Fibroblast of the aortic adventitia (primary cell): ENCODE data around the gene SWSAP1. TPM values are rescaled to one million over a fixed set of nuclear protein-coding genes. Genes with fewer than 3 reads are reported as not detected.
"Not testable (repeated sequence)": the region's sequence is repeated elsewhere in the genome, so short reads cannot be mapped to it uniquely, and the experiment has no call there.

Source experiments
- DNase-seq: peaks from one replicate; pipeline ENCODE4 v3.0.0-alpha.2; 2010; ENCODE audit warnings: low read depth
- H3K4me3 ChIP-seq: 2 replicates; pipeline ENCODE4 v1.5.1; 2011; ENCODE audit warnings: low read depth, mild to moderate bottlenecking, control low read depth, low read length, moderate library complexity
- total RNA-seq: library from RNA; depleted of rRNA; stranded (reverse); fragments of >200 nt; gene quantifications from 2 replicates; pipeline ENCODE4 v1.2.3, GENCODE V29; 2012; ENCODE audit warnings: low replicate concordance
- TF ChIP-seq, protein P1 (sequence below): IDR thresholded peaks from 2 replicates; pipeline ENCODE4 v1.5.1; 2011; ENCODE audit warnings: mild to moderate bottlenecking, low read length, control low read depth, inconsistent platforms; ENCODE audit not compliant: insufficient read depth

The SWSAP1 gene
- total RNA-seq, 1 donor = 0.45 TPM

DNA sequence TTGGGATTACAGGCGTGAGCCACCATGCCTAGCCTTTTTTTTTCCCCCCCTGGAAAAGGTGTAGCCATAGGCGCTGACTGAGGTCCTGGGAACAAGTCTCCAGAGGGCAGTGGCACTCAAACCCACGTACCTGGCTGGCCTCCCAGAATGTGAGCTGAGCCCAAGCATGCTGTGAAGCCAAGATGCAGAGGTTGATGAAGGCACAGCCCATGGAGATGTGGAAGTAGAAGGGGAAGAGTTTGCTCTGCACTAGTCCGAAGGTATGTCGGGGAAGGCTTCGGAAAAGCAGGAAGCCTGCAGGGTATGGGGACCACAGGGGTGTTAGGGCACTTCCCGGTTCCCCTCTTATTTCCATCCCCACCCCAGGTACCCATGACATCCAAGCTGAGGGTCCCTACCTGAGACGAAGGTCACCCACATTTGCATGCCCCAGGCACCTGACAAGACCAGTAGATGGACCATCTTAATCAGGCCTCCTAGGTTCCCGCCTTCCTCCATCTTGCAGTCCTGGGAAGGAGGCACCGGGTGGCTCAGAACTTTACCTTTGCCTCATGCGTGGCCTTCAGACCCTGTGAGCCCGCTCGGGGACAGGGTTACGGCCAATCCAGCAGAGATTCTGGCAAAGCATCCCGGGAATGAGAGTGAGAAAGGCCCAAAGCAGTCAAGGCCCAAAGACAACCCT lies 29.2 kb upstream of the SWSAP1 start:
- TF ChIP-seq, protein P1, sequence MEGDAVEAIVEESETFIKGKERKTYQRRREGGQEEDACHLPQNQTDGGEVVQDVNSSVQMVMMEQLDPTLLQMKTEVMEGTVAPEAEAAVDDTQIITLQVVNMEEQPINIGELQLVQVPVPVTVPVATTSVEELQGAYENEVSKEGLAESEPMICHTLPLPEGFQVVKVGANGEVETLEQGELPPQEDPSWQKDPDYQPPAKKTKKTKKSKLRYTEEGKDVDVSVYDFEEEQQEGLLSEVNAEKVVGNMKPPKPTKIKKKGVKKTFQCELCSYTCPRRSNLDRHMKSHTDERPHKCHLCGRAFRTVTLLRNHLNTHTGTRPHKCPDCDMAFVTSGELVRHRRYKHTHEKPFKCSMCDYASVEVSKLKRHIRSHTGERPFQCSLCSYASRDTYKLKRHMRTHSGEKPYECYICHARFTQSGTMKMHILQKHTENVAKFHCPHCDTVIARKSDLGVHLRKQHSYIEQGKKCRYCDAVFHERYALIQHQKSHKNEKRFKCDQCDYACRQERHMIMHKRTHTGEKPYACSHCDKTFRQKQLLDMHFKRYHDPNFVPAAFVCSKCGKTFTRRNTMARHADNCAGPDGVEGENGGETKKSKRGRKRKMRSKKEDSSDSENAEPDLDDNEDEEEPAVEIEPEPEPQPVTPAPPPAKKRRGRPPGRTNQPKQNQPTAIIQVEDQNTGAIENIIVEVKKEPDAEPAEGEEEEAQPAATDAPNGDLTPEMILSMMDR = no peak
- H3K4me3 ChIP-seq = peak overlapping the region; percentile 88
- DNase-seq = no peak

DNA sequence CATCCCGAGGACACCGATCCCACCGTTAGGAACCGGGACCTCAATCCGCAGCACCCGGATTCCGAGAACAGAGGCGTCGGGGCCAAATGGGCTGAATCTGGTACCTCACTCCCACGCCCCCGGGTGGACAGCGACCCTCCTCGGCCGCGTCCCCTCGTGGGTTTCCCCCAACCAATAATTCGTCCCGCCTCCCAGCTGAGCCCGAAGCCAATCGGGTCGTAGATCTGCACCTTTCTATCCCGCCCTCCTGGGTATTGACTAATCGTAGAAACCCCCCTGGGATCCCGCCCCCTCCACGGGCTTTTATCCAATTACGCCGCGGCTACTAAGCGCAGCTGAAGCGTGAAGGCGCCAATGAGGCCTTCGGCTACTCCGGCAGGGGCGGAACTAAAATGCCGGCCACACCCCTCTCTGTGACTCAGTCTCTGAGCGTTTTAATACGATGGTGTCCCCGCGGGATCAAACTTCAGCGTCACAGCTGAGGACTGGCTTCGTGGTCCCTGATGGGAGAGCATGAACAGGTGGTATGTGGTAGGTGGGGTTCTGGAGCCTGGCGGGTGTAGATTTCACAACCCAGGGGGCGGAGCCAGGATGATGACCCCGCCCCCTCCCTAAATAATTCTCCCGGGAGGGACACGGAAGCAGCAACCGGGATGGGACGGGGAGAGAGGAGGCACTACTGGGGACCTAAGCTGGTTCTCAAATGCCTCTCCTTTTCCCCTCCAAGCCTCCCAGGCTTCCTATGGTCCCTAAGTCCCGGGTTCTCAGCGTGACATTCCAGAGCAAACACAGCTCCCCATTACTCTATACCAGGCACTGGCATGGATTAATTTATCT lies 28.1 kb upstream of the SWSAP1 start, which contains the start of the genes CCDC159 and TMEM205:
CCDC159 (plus strand) TSS at position 416 of the 837 bp plus-strand sequence; CDS start at position 504, 88 bp downstream.
TMEM205 (minus strand) TSS at position 165 of the 837 bp plus-strand sequence. CDS start 649 bp downstream, outside the sequence.
- peak within 1 kb of the TSS; percentile 88 for H3K4me3 ChIP-seq
- TF ChIP-seq, protein P1 = no peak
- peak; percentile 100 for DNase-seq

DNA sequence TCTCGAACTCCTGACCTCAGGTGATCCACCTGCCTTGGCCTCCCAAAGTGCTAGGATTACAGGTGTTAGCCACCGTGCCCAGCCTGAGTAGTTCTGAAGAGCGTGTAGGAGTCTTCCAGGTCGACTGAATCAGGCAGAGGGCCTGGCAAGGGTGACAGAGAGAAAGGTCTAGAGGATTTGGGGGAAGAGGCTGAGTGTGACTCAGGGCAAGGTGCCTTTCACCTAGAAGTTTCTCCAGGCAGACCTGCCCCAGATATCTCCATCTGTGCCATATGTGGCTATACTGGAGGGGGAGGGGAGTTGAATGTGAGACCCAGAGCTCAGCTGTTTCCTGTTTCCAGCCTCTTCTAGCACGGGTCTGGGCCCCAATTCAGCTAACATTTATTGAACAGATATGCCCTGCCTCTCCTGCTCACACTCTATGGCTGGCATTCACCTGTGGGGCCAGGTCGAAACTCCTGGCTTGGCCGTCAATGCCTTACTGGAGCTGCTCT lies 26.9 kb upstream of the SWSAP1 start:
- no peak for DNase-seq
- TF ChIP-seq, protein P1 = no peak

DNA sequence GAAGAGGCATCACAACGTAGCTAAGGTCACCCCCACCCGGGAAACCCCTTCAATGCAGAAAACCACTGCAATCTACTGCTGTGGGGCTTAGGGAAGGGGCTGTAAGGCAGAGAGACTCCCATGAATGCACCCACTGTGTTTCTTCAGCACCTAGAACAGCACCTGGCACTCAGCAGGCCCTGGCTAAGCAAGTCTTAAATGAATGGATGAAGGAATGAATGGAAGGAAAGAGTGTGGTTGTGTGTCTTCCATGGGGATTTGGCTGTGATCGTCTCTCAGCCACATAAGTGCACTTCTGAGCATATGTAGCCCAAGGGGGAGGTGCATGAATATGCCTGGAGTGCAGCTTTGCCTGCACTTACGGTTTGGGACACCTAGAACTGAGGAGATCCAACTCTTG lies 25.3 kb upstream of the SWSAP1 start:
- no peak overlapping the region for H3K4me3 ChIP-seq
- TF ChIP-seq, protein P1 = no peak
- no peak for DNase-seq

More for the DNA sequence above, 26.9 kb upstream of the SWSAP1 start:
- H3K4me3 ChIP-seq = no peak overlapping the region

DNA sequence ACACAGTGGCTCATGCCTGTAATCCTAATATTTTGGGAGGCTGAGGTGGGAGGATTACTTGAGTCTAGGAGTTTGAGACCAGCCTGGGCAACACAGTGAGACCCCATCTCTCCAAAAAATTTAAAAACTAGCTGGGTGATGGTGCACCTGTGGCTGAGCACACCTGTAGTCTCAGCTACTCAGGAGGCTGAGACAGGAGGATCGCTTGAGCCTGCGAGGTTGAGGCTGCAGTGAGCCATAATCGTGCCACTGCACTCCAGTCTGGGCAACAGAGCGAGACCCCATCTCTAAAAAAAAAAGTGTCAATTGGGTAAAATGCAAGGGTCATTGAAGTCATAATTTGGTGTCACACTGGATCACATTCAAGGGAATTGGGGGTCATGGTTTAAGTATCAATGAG lies 20.4 kb upstream of the SWSAP1 start:
- H3K4me3 ChIP-seq, DNase-seq: not testable (repeated sequence)

DNA sequence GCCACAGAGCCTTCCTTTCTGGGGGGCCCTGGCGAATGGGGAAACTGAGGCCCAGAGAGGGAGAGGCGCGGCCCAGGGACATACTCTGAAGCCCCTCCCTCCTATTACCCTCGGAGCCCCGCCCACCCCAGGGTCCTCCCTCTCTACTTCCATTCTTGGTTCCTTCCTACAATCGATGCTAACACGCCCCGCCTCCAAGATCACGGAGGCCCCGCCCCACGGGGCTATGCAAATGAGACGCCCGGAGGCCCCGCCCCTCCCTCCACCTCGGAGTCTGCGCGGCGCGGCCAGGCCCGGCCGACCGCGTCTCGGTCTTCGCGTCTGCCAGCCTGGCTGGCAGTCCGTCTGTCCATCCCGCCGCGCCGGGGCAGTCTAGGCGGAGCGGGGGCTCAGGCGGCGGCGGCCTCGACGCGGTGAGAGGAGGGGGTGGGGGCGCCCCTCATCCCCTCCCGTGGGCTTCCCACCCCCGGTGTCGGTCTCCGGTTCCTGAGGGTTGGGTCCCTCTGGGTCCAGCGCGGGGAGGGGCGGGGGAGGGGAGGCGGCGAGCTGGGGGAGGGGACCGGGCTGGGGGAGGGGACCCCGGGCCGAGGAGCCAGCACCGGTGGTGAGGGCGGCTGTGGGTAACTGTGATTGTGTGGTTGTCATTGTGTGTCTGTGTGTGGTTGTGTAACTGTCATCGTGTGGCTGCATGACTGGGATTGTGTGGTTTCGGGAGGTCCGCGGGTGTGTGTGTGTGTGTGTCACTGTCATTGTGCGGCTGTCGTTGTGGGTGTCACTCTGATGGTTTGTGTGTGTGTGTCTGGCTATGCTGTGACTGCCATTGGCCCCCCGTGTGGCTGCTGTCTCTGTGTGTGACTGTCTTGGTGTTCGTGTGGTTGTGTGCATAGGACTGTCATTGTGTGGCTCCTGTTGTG lies 19.0 kb upstream of the SWSAP1 start, which contains the start of gene PLPPR2:
PLPPR2 (plus strand) TSS at position 273 of the 914 bp plus-strand sequence. CDS start 2,242 bp downstream, outside the sequence.
- DNase-seq = peak; percentile 79
- H3K4me3 ChIP-seq = peak within 1 kb of the TSS; percentile 94
- TF ChIP-seq, protein P1 = no peak
